AG20443 (cell line): ENCODE data around the gene CCR6.
"Not testable (repeated sequence)": the region's sequence is repeated elsewhere in the genome, so short reads cannot be mapped to it uniquely, and the experiment has no call there.

Experiments
- DNase-seq: peaks from one replicate; pipeline ENCODE4 v3.0.0; 2012; ENCODE audit warnings: low spot score, mixed read lengths

Gene CCR6

DNA sequence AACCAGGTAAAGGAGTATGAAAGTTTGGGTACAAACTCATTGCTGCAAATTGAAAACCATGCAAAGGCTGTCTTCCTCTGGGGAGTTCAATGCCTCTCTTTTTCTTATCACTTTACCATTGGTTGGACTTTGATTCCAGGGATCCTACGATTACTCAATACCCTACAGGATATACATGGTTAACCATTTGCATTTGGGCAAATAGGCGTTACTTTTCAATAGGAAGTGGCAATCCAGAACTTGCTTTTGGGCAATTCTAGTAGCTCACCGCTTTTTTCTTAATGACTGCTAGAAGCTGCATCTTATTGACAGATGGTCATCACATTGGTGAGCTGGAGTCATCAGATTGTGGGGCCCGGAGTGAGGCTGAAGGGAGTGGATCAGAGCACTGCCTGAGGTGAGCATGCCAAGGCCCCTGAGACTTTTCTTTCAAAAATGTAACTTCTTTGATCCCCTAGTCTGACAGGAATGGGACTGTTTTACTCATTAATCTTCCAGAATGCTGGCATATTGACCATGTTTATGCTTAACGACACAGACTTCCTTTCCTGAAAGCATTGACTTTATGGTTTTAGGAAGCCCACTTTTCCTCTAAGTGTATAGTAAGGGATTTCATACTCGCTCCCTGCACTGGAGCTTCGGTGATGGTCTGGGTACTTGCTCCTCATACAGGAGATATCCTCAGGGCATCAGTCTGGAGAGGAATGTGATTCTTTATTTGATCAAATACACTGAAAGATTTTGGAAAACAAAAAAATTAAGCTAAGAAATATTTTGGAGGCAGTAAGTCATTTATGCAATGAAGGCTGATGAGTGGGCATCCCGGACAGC lies at the start of gene CCR6:
Gene CCR6 (plus strand): TSS at position 270 of the 831 bp plus-strand sequence. CDS start 13,039 bp downstream, outside the sequence.
- no peak for DNase-seq

DNA sequence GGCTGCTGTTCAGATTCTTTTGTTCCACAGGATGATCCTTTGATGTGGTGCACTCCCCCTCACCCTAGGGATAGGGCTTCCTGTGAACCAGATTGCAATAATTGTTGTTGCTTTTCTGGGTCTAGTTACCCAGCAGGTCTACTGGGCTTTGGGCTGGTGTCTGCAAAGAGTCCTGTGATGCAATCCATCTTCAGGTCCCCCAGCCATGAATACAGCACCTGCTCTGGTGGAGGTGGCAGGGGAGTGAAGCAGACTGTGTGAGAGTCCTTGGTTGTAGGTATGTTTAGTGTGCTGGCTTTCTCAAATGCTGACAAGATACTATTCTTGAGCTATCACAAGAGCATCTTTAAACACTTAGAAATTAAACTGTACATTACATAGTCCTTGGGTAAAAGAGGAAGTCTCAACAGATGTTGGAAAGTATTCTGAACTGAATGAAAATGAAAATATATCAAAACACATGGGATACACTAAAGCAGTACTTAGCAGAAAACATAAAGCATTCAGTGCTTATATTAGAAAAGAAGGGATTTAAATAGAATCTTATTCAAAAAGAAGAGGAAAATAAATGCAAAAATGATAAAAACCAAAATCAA lies 49.1 kb upstream of the CCR6 start:
- no peak for DNase-seq

DNA sequence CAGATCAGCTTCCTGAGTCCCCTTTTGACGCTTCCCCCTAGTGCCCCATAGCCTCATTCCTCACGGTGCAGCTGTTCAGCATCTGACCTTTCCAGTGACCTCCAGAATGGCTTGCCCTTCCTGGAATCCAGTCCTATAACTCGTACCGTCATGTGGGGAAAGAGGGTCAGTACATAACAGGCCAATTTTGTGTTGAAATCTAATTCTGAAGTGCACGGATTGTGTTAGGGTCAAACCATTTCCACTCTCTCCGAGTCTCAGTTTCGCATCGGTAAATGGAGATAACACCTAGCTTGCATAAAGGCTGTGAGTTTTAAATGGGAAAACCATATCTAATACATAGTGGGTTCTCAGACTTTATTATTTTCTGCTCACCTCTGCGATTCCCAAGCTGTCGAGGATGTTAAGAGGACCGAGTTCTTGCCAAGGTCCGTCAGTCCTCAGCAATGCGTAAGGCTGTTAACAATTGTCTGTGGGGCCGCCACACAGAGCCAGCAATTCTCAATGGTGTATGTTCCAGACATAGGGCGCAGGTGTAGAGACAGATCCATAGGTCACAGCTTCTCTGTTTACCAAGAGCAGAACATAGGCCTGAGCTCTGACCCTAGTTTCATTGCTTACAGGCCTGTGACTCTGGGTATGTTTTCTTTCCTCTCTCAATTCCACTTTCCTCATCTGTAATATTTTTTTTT lies 45.5 kb upstream of the CCR6 start:
- DNase-seq: no peak

DNA sequence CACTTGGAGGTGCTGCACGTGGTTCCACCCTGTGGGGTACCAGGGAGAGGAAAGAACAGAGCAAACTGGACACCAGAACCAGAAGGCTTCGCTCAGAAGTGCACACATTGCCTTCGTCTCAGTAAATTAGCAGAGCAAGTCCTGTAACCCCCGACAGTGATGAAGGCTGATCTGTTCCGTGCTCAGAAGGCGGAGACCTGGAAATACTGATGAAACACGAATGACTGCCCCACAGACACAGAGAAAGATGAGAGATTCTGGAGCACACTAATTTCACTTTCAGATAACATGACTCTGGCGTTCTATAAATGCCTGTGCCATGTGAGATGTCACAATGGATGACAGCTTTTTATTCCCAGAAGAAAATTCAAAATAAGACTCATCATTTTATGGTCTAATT lies 44.2 kb upstream of the CCR6 start:
- DNase-seq: no peak

DNA sequence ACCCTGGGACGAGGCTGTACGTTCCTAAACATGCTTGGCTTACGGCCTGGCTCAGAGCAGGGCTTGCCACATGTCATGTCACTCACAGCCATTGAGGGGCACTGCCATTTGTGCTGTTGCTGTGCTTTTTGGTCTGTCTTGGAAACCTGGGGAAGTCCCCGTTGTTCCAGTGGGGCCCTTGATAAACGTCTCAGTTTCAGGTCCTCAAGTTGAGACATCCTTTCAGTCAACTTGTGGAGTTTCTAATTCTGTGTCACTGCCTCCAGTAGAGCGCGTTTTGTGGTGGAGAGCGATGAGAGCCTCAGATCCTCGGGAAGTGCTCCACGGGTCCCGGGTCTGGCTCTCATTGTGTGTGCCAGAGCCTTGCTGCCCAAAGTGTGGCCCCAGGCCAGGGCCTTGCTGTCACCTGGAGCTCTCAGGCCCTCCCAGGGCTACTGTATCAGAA lies 43.0 kb upstream of the CCR6 start:
- no peak for DNase-seq

DNA sequence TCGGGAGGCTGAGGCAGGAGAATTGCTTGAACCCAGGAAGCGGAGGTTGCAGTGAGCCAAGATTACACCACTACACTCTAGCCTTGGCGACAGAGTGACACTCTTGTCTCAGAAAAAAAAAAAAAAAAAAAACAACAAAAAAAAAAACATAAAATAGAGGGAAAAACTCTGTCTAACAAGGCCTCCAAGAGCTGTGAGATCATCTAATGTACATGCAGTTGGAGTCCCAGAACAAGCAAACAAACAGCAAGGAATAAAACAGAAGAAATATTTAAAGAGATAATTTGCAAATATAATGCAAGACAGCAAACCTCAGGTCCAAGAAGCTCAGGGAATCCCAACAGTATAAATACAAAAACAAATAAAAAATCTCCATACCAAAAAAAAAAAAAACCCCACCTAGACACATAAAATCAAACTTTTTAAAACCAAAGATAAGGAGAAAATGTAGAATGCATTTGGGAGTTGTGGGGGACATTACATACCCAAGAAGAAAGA lies 35.0 kb upstream of the CCR6 start:
- no peak for DNase-seq

DNA sequence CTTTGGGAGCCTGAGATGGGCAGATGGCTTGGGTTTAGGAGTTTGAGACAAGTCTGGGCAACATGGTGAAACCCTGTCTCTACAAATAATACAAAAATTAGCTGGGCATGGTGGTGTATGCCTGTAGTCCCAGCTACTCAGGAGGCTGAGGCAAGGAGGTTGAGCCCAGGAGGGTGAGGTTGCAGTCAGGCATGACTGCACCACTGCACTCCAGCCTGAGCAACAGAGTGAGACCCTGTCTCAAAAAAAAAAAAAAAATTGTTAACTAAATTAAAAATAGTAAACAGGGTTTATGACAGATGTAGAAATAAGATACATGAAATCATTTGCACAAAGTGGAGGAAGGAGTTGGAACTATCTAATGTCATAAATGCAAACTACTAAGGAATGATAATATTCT lies 34.2 kb upstream of the CCR6 start:
- not testable (repeated sequence) for DNase-seq

DNA sequence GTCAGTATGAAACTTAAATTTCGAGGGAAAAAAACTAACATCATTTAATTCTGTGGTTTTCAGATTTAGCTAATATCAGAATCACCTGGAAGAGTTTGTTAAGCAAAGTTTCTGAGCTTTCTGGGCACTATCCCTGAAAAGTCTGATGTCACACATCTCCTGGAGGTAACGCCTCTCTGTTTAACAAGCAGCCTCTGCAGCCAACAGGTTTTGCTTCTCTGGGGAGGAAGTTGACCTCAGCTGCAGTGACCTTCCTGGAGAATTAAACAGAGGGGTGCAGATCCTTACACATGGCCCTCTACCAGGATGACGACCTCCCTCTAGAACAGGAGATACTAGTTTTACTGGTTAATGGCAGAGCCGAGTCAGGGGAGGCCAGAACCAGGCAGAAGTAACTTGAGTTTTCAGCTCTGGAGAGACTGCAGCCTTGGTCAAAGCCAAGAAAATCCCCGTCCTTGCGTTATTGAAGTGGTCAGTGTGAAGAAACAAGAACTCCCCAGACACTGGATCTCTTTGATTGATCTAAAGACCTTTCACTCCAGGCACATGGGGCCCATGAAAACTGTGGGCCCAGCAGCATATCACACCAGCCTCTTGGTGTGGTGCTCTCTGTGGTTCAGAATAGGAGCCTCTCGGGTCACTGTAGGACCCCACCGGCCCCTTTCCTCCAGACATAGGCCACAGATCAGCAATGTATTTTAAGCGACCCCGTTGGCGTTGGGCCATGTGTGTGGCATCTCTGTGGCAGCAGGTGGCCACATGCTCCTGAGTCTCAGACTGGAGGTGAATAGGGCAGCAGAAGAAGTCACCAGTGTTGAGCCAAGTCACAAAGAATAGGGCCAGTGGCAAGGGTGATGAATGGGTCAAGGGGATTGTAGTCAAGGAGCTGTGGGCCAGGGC lies 33.4 kb upstream of the CCR6 start:
- no peak for DNase-seq

DNA sequence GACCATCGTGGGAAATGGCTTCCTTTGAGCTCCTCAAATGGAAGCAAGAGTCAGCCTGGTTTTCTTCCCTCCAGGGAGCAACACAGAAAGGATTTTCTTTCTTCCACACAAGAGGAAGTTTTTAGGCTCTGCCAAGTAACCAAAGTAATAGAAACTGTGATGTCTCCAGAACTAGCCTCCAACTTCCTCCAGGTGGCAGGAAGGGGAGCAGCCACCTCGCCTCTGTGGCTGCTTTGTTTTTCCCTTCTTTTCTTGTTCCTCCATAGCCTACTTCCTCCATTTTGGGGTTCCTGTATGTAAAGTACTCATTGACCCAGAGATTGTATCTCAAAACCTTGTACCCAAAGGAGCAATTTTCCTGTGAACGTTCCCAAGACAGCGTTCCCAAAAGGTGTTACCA lies 32.7 kb upstream of the CCR6 start:
- no peak for DNase-seq

DNA sequence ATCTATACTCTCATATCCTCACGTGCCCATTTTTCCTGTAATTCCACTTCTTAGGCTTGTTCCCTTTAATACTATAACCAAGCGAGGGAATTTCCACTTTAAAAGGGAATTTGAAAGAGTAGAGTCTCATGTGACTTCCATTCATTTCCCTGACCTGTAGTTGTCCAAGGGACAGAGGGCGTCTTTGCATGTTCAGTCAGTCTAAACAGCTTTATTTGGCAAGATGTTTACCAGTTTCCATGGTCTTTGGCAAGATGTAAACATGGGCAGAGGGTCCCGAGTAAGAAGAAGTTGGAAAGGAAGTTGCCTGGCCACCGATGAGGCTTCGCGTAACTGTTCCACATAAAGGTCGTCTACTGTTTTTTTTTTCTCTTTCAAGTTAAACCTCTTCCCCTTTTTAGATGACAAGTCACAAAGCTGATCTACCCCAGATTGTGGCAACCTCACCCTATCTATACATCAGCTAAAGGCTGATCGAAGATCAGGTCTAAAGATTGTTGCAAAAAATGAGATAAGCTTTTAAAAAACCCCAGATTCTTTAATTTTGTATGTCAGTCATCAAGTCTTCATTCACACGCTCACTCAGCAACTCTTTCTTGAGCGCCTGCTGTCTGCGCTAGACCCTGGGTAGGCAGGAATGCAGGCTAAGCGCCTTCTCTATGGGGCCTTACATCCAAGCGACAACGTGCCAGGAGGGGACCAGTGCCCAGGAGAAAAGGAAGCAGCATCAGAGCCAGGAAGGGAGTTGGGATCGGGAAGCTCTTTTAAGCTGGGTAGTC lies 31.7 kb upstream of the CCR6 start:
- DNase-seq: no peak

DNA sequence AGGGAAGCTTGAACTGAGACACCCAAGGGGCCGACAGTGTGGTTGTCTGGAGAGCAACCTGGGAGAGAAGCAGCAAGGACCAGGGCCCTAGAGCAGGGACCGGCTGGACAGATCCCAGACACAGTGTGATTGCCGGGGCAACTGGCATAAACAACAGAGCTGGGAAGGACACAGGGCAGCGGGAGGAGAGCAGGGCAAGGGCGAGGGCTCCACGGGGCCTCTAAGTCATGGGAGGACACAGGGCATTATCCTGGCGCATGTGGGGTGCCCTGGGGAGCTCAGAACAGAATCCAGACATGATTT lies 31.1 kb upstream of the CCR6 start:
- no peak for DNase-seq

DNA sequence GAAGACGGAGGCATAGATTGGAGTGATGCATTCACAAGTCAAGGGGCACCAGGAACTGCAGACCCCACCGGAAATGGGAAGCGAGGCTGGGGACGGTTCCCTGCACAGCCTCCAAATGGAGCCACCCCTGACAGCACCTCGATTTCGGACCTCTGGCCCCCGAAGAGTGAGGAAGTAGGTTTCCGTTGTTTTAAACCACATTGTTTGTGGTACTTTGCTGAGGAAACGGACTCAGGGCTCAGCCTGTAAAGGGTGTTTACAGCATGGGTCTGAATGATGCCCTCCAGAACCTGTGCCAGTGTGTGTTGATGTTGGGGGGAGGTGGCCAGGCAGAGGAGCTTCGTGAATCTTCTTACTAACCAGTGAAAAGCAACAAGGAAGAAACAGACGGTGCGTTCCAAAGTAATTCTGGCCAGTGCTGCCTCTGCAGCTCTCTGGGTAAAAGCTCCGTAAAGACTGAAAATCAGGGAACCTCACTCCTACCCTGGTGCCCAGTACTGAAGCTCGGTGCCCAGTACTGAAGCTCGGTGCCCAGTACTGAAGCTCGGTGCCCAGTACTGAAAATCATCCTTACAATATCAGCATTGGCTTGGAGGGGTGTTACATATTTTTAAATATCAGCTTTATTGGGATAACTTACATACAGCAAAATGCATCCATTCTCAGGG lies 30.1 kb upstream of the CCR6 start:
- no peak for DNase-seq

DNA sequence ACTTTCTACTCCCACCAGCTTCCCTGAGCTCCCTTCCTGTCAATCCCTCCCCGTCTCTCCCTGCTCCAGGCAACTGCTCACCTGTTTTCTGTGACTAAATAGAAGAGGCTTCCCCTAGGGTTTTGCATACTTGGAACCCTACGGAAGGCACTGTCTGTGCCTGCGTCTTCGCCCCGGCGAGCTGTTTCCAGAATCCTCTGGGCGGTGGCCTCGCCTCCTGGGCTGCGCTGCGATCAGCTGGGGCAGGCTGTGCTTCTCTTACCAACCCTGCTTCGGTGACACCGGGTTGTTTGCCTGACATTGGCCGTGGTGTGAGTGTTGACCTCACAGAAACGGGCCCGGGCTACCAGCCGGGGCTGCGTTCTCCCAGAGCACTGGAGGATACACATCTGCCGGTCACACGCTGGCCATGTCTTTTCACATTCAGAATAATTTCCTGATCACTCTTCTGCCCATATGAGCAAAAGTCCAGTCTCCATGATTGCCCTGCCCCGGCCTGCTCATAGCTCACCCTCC lies 29.4 kb upstream of the CCR6 start:
- no peak for DNase-seq

DNA sequence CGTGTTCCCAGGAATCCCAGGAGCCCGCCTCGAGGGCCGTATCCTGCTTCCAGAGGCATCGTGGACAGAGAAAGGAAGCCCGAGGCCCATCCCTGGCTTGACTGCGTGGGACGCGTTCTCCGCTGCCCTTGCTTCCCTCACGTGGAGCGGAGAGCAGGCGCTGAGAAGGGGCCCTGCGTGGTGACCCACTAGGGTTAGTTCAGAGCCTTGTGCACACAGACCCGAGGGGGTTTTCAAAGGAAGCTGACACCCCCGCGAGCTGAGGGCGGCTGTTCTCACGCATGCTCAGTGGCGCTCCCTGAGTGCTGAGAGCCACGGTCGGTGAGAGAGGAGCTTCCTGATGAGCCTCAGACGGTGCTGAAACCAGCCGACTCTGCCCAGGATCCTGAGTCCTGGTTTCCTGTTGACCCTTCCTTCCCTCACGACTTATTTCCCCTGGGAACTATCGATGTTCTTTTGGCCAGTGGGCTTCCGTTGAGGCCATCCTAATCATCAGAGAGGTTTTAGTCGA lies 28.9 kb upstream of the CCR6 start:
- no peak for DNase-seq

DNA sequence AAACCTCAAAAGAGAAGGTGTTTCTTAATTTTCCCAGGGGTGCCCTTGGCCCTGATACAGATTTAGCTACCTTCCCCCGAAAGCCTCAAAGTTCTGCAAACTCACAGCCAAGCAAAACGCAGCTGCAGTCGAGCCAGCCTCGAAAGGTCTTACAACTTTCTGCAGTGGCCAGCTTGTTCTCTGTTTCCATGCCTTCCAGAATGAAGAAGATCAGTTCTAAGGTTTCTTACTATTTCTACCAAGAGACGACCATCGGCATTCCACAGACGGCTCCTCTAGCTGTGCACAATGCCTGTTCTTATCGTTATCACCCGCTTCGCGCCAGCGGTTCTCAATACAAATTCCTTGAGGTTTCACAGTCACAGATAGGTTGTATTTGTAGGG lies 28.5 kb upstream of the CCR6 start:
- no peak for DNase-seq

DNA sequence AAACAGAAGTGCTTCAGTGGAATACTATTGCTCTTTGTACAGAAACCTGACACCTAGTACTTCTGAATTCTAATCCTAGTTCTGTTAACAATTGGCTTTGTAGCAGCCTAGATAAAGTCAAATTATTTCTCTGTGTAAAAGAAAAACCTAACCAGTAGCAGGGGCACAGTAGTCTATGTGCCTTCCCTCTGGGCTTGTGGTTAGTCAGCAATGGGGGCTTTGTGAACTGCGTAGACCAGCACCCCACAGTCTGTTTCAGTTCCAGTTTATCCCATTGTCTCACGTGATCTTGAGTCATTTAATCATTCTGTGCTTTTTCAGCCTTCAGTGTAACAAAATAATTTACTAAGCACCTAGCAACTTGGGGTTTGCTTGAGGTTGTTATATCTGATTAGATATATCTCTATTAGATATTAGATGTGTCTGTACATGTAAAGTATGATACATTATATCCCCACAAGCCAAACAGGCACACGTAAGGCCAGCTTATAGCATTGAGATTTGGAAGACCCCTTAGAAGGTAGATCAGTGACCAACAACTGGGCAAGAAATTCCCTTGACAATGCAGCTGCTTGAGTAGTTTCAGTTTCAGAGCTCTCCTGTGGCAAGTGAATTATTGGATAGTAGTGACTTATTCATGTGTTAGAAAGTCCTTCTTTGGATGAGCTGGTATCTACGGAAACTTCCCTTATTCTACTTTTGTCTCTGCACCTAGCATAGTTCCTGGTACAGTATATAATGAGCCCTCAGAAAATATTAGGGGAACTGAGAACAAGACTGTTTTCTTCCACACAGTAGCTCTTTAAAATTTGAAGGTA lies 27.9 kb upstream of the CCR6 start:
- no peak for DNase-seq

DNA sequence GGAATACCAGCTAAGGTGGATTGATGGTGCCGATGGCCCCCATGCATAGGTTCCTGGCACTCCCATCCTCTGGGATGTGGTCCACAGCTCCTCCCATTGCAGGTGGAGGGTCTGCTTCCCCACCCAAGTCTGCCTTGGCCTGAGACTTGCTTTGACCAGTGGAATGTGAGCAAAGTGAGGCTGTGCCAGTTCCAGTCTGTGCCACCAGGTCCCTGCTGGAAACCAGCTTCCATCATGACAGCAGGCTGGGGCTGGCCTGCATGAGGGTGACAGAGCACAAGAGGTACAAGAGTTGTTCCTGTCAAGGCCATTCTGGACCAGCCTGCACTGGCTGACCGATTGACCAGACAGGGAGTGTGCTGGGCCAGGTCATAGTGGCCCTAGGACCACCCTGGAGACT lies 27.0 kb upstream of the CCR6 start:
- DNase-seq: no peak

DNA sequence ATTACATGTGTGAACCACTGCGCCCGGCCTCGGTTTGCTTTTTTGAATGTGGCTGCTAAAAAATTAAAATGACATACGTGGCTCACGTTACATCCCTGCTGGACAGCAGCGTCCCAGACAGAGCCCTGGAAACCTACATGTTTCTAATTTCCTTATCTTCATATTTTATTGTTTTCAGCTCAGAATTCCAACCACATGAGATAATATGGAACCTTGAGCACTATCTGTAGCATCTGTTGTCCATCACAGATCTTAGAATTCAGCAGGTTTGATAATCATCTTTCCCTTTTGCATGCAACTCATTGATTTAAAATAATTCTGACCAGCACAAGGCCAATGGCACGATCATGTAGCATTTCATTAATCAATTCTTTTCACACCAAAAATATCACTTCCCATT lies 25.9 kb upstream of the CCR6 start:
- DNase-seq: no peak

DNA sequence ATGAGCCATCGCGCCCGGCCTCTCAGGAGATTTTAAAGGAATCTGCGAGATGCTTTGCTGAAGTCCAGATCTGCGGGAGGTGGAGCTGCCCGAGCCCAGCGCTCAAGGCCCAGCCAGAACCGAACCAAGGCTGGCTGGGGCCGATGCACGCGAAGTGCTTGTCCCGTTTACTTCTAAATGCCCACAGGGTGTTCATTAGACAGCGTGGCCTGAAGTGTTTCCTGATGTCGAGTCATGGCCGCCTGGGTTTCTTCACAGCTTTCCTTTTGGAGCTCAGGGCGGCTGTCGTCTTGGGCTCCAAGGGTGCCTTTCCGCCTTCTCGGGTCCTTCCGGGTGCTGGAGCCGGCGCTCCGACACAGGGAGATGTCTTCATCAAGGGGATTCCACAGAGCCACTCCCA lies 25.1 kb upstream of the CCR6 start:
- no peak for DNase-seq
